ENCODE measurements around the gene KLF14.
"Not testable (repeated sequence)": the region's sequence is repeated elsewhere in the genome, so short reads cannot be mapped to it uniquely, and the experiment has no call there.

The KLF14 gene

GRCh38 chr7:130712416-130712815 lies 21.6 kb downstream of the KLF14 start:
- DNase-seq: no peak

DNA sequence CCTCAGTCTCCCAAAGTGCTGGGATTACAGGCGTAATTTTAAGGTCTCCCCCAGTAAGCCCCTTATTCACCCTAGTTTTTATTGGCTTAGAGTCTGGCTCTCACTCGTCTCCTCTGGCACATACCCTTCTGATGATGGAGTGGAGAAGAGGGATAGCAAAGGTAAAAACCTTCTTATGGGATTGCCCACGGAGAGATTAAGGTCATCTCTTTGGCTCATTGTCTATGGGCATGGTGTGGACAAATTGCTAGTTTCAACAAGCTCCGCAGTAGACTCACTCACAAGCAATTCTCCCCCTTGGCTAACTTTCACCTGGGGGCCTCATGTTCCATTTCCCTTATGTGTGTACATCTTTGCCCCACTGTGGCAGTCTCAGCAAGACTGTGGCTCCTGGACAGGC lies 25.2 kb downstream of the KLF14 start:
- DNase-seq: no peak

GRCh38 chr7:130708001-130708400 lies 26.0 kb downstream of the KLF14 start:
- no peak for DNase-seq

GRCh38 chr7:130703851-130704250 lies 30.2 kb downstream of the KLF14 start:
- DNase-seq: no peak

- no peak for DNase-seq
Measured at GRCh38 chr7:130701650-130702049, 32.4 kb downstream of the KLF14 start.

DNA sequence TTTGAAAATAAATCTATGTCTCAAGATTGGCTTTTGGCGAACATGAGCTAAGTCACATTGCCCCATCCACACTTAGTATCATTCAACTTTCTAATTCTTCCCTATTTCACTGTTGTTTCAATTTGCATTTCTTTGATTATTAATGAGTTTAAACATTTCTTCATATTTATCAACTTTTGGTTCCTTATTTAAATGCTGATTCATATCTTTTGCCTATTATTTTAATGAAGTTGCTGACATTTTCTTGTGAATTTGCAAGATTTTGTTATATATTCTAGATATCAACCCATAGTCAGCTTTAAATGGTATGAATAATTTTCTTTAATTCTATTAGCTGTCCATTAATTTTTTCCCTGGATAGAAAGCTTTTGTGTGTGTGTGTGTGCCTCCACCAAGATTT lies 33.2 kb downstream of the KLF14 start:
- no peak for DNase-seq

GRCh38 chr7:130699686-130700085 lies 34.3 kb downstream of the KLF14 start:
- no peak for DNase-seq

DNA sequence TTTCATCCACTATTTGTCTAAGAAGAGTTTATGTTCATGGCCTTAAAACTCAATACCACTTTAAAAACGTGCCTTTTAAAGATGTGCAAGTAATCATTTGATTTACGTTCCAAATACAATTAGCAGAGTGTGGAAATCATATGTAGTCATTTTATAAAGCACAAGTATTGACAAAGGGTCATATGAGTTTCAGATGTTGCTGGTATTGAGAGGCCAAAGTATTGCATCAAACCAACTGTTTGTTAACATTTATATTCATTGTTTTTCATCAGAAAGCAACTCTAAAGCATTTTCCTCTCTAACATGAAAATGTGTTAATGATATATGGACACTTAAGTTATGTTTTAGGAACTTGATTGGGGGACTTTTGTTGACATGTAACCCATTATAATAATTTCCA lies 36.2 kb downstream of the KLF14 start:
- DNase-seq: no peak

DNA sequence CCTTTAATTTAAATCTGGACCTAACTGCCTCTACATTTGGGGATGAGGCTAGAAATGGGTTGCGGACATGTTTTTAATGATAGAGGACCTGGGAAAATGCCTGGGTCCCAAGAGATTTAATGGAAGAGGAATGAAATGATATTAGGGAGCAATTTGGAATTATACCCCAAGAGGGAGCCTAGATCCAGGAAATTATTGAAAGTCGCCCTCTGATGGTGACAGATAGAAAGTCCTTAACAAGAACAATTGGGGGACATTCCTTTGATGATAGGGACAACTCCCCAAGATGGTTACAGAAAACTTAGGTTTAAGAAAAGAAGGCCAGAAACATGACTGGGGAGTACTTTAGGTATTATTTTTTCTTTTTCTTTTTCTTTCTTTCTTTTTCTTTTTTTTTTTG lies 38.2 kb downstream of the KLF14 start:
- DNase-seq: no peak

GRCh38 chr7:130692396-130692795 lies 41.6 kb downstream of the KLF14 start:
- DNase-seq: not testable (repeated sequence)

- no peak for DNase-seq
Measured at GRCh38 chr7:130689683-130690082, 44.3 kb downstream of the KLF14 start.

GRCh38 chr7:130683026-130683425 lies 51.0 kb downstream of the KLF14 start:
- DNase-seq: no peak

Measured in activated CD8-positive, alpha-beta memory T cell treated with anti-CD3 and anti-CD28 coated beads for 24 hours (primary cell).